Inferior parietal cortex (tissue), 1 donor: ENCODE results near the gene LINC01488.

Source experiments
- DNase-seq: peaks from one replicate; pipeline ENCODE4 v3.0.0-alpha.2; 2016; ENCODE audit errors: extremely low spot score

Gene LINC01488

DNA sequence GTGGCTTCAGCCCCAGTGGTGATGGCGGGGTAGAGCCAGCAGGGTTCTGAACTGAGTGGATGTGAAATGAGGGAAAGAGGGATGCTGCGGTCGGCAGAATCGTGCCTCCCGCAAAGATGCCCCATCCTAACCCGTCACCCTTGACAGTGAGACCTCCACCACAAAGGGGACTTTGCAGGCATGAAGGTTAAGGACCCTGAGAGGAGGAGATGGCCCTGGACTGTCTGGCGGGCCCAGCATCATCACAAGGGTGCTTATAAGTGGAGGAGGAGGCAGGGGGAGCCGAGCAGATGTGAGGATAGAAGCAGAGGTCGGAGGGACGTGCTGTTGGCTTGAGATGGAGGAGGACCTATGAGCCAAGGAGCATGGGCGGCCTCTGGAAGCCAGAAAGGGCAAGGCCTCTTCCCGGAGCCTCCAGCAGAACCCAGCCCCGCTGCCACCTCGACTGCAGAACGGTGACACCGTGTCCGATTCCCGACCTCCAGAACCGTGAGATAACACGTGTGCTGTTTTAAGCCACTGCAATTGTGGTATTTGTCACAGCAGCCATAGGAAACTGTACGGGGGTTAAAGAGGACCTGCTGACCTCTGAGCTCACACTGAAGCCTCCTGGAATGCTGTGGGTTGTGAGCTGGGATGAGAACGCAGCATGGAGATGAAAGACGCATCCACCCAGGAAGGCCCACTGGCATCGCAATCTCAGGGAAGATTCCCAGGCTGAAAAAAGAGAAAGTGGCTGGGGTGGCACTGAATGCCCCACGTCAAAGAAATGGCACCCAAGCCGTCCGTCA, 10.9 kb downstream of the LINC01488 start:
- DNase-seq = no peak

DNA sequence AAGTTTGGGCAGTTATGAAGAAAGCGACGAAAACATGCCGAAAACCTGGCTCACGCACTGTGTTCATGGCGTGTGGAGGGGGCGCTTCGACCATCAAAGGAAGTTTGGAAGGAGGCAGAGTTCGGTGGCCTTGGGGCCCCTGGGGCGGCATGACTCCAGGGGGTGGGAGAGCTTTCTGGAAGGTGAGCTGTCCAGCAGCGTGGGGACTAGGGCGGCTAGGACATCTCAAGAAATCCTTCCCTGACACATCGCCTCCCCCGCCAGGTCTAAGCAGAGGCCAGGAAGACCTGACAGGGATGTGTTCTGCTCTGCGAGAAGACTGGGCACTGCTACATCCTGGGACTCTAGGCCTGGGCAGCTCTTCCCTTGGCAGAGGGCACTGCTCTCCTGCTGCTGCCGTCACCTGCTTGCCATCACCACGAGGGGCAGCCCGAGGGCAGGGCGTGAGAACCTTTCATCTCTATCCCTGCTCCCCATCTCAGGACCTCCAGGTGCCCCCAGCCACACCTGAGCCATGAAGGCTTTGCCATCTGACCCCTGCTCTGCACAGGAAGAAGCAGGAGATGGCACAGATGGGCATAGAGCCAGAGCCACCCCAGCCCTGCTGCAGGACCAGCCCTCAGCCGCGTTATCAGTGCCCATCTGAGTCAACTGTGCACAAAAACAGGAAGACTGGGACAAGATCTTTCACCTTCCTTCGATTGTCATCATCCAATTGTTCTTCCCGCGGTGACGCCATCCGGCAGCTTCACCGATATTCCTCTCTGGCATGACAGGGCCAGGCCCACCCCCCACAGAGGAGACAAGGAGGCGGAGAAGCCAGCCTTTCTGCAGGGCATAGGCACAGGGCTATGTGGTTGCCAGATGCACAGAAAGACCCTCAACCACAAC, 12.7 kb downstream of the LINC01488 start:
- DNase-seq = no peak

DNA sequence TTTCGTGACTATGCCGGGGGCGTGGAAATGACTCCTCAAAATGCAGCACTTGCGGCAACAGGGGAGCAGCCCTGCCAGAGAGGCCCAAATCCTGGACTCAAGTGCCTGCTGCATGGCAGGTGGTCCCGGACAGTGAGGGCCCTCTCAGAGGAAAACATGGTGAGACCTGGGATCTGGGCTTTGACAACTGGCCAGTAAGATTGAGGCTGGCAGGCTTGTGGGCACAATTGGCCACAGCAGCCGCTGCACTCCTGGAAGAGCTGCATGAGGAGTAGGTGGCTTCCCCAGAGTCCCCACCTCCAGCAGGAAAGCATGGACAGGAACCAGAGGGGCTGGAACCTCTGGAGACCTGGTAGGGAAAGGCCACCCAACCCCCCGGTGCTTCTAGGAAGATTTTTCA, 13.4 kb downstream of the LINC01488 start:
- no peak for DNase-seq

DNA sequence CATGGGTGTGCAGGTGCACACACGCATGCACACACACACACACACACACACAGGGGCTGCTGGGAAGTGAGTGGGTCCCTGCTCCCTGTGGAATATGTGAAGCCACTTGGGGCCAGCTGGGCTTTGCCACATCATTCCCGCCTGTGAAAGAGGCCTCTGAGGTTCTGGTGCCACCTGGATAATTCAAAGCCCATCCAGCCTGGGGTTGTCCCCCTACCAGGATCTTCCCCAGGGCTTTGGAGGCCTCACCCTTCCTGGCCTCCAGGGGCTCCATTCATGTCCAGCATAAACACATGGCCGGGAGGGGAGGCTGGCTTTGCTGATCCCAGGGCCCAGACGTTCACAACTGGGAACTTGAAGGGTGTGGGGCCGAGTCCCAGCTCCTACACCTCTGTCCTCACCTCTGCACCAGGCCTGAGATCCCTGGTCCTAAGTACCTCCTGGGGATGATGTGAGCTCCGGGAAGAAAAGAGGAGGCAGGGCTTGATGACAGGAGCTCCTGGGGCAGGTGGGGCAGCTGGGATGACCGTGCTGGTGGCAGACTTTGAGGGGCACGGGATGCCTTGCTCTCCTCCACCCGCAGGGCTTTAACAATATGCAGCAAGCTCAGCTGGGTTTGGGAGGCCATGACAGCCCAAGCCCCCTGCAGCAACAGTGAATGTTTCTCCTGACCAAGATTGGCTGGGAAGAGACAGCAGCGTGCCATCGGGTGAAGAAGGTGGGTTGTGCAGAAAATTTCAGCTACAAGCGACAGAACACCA, 14.2 kb downstream of the LINC01488 start:
- DNase-seq = no peak

DNA sequence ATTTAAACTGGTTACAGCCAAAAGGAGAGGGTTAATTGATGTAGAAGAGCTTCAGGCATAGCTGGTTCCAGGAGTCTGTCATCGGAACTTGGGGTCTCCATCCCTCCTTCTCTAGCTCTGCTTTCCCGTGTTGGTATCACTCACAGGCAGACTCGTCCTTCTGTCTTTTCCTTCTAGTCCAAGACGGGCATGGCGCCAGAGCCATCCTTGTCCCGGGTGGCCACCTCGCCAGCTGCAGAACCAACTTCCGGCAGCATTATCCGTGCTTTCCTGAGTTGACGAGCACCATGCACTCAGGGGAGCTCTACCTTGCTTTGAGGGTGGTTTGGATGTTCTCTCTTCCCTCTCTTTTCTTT, 14.7 kb downstream of the LINC01488 start:
- DNase-seq = no peak

DNA sequence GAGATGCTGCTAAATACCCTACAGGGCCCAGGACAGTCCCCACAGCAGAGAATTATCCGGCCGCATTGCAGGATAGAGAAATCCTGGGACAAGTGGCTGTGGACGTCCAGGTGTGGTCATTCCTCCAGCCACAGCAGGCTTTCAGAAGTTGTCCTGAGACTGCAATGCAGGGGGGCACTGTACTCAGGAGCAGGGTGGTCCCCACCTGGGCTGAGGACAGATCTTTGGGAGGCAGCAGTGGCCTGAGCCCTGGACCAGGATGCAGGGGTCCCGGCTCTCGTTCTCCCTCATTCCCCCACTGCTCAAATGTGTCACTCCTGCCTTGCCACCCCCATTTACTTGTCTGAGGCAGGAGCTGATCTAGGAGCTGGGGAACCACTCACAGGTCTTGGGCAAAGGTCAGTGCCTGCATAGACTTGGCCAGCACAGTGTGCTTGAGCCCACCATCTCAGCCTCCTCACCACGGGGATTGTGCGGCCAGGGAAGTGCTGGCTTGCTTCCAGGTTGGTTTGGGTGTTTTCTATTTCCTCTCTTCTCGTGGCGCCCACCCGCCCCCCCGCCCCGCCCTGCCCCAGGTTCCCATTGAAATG, 15.3 kb downstream of the LINC01488 start:
- no peak for DNase-seq

DNA sequence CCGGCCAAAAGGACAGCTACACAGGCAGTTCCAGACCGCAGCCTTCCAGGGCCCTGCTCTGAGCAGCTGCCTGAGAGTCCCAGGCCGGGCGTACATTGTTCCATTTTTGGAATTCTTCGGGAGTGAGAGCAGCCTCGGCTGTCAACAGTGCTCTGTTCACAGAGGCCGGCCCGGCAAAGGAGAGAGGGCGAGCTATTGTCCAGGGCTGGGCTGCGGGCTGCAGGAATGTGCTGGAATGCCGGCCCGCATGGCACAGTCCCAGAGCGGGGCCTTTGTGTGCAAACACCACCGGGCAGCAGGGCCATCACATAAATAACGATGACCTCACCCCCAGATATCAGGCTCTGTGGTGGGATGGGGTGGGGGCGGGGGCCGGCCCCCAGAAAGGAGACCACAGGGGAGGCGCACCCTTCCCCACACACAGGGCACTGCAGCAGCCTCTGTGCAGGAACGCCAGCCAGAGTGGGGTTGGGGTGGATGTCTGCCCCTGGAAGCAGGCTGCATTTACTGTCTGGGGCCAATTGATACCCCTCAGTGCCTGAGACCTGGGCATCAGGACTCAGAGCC, 15.8 kb downstream of the LINC01488 start:
- peak; percentile 9 for DNase-seq

DNA sequence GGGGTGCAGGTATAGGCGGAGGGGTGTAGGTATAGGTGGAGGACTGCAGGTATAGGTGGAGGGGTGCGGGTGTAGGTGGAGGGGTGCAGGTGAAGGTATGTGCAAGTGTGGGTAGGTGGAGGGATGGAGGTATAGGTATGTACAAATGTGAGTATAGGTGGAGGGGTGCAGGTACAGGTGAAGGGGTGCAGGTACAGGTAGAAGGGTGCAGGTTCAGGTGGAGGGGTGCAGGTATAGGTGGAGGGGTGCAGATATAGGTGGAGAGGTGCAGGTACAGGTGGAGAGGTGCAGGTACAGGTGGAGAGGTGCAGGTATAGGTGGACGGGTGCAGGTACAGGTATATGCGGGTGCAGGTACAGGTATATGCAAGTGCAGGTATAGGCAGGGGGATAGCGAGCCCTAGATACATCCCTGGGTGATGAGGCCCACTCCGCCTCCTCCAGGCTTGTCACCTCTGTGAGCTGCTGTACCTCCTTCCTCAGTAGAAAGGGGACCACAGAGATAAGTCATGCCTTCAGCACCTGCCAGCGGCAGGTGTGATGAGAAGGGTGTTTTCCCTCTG, 17.2 kb downstream of the LINC01488 start:
- no peak for DNase-seq

DNA sequence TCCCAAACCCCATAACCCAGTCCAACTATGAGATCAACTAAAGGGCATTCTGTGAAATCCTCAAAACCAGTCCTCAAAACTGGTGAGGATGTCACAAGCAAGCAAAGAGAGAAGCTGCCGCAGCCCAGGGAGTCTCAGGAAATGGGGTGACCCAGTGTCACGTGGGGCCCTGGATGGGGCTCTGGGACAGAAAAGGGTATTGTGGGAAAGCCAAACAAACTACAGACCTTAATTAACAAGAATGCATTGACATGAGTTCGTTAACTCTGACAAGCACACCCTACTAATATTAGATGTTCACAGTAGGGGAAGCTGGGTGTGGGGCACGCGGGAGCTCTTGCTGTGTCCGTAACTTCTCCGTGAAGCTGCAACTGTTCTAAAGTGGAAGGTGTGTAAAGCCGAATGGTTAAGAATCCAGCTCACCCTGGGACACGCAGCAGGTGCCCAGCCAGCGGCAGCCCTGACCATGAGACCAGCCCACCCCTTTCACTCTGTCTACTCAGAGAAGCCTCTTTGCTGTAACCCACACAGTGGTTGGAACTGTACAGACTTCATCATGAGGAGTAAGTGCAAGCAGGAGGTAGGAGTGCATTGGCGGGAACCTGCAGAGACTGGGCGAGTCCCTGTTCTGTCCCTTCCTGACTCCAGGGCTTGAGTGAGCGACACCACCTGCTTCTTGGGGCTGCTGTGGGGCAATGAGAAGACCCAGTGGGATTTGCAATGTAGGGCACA, 17.9 kb downstream of the LINC01488 start:
- DNase-seq = no peak

DNA sequence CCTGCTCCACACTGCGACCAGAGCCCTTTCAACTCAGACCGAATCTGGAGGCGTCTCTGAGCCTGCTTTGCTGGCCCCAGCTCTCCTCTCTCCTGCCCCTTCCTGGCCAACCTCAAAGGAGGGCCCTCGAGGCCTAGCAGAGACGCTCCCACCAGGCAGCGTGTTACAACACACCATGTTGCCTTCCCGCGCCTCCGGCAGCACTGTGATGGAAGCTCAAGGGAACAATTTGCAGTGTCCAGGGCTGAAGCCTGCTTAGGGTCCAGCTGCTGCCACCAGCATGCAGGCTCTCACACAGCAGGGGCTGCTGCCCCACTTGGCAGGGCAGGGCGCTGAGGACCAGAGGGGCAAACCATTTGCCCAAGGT, 18.4 kb downstream of the LINC01488 start:
- DNase-seq = no peak

DNA sequence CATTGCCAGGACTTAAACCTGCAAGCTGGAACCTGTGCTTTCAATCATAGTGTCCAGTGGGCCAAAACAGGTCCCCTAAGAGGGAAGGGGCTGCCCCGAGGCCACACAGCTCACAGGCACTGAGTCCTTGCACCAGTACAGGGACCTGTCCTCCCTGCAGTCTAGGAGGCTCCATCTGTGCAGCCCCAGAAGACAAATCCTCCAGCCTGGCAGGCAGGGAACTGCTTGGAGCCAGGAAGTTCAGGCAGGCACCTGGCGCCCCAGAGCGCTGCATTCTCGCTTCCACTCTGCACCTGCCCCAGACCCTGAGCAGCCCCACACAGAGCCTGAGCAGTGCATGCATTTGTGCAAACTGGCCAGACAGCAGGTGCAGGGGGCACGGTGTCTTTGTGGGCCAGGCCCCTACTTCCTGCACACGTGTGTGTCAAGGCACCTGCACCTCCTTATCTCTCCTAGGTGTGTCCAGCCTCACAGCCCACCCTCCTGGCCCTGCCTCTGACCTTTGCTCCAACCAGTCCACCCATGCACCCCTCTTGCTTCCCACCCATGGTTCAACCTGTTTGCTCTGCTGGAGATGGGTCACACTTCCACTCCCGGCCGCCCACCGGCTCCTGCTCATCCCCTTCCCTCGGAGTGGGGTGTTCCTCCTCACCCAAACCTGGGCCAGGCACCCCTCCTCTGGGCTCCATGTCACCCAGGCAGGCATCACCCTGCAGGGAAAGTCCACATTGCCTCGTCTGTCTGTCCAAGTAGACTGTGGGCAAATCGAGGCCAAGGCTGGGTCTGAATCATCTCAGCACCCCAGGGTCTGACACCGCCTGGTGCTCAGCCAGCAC, 19.0 kb downstream of the LINC01488 start:
- DNase-seq = no peak

DNA sequence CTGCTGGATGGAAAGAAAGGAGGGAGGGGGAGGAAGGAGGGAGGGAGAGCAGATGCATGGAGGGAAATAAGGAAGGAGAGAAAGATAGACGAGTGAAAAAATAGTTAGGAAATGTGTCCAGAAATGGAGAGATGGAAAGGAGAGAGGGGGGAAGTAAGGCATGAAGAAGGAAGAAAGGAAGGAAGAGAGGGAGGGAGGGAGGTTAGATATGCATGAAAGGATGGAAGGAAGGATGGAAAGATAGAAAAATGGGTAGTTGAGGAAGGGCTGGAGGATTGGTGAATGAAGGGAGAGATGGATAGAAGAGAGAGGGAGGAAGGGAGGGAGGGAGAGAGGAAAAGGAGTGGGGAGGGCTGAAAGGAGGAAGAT, 19.6 kb downstream of the LINC01488 start:
- DNase-seq = no peak

DNA sequence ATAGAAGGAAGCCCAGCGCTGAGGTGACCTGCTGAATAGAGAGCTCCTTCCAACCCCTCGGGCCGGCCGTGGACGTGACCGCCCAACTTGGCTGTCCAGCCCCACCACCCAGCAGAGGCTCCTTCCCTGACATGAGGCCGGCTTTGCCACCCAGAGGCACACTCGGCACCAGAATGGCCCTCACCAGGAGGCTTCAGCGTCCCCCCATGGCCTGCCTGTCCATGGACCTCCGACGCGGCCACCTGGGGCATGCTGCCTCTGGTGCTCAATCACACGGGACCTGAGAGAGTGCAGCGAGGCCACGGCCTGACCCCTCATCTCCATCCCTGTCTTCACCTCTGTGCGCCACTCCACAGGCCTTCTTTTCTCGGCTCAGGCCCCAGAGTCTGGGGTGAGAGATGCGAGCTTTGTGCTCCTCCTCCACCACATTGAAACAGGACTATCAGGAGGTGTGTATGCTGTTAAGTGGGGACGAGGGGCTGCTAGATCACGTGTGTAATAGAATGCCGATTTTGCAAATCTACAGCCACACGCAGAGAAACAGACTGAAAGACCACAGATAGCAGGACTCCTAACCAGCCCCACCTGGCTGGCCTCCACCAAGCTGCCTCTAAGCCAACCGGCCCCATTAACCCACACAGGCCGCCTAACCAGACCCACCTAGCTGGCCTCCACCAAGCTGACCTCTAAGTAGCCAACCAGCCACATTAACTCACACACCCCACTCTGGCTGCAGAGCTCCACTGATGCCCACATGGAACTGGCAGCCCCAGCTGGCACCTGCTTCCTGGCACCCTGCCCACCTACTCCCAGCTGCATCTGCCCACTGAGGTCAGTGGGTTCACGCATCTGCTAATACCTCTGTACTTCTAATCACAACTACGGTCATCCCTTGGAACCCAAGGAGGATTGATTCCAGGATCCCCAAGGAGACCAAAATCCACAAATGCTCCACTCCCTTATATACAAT, 20.7 kb downstream of the LINC01488 start:
- DNase-seq = no peak

DNA sequence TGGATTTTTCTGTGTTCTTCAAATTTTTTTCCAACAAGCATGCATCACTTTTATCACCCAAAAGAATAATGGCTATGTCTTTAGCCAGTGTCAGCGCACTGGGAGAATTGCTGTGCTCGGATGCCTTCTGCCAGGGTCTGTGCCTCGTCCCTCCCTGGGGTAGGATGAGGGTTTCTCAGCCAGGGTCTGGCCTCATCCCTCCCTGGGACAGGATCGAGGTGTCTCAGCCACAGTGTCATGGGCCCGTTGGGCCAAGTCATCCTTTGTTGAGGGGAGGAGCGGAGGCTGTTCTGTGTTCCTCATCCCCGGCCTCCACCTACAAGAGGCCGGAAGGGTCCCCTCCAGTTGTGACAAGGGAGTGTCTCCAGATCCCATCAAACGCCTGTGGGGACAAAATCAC, 22.7 kb downstream of the LINC01488 start:
- DNase-seq = no peak

DNA sequence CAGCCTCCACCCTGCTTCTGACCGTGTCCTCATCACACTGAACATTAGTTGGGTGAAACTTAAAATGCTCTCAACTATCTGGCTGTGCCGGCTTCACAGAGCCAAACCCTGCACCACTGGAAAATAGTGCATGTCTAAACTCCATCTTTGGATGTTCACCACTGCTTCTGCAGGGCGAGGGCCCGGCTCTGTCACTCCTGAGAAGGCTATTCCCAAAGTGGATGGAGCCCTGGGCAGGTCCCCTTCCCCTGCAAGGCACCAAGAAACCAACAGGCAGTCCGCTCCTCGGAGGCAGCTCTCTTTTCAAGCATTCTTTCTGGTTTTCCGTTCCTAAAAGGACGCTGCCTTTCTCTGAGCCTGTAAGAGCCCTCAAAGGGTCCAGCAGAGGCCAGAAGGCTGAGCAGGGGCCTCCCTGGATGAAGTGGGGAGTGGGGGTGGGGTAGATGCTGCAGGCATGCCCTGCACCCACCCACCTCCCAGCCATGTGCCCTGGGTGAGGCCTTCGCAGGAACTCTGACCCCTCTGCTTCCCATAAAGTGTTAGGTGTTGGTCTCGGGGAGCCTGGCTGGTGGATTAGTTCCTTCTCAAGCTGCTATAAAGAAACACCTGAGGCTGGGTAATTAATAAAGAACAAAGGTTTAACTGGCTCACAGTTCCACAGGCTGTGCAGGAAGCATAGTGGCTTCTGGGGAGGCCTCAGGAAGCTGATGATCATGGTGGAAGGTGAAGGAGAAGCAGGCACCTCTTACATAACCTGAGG, 23.3 kb downstream of the LINC01488 start:
- no peak for DNase-seq

DNA sequence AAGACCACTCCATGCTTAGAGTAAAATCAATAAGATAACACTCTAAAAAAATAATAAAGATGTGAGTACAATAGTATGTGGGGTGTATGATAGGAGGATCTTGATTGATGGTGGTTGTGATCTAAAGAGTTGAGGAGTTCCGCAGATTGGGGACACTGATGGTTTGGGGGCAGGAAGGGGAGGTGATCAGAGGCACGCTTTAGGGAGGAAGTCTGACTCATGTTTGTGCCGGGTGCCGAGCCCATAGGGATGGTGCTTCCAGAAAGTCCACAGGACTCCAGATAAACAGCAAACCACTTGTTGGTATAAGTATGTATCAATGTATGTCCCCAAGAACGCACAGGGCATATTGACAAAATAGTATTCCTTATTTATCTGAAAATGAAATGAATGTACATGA, 27.5 kb downstream of the LINC01488 start:
- DNase-seq = no peak

DNA sequence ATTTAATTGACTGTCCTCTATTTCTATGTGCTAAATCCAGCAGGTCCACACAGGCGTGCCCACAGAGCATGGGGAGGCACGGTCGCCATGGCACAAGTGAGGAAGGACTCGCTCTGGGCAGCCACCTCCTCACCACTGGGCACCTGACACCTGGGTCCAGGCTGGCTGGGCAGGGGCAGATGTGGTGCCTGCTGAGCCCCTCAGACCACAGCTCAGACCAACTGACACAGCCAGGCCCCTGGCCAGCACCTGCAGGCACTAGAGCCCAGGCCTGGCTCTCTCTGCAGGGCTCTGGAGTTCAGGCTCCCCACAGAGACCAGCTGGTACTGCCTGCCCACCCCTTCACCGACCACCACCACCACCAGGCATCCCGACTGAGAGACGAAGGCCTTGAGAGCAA, 27.9 kb downstream of the LINC01488 start:
- DNase-seq = no peak

DNA sequence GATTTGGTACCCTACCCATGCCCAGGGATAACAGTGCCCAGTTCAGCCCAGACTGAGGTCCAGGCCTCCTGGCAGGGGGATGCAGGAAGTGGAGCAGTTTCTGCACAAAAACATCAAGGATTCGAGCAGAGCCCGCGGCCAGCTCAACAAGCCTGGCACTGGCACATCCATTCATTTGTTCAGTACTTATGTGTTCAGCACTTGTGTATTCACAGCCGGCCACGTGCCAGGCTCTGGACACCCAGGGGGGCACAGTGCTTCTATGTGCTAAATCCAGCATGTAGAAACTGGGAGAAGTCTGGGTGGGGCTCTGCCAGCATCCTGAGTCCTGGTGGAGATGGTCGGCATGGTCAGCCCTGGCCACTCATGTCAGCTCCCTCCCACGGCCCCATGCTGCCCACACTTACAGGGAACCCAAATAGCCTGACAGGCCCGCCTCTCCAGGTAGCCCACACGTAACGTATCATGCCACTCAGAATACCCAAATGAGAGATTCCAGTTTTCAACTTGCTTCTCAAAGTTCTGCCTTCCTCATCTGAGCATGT, 28.5 kb downstream of the LINC01488 start:
- DNase-seq = no peak
